Measurements from ENCODE around the gene AGPAT1.

AGPAT1 gene

GRCh38 chr6:32166411-32167061 lies 9.3 kb downstream of the AGPAT1 start:
- Histone ChIP-seq H3K4me1 (ENCODE audit: control insufficient read depth, insufficient read depth, low read length) (no peaks in the 10 kb centered on the region), H3K27me3 (ENCODE audit: control insufficient read depth, insufficient read depth, low read length) (no peaks in the 10 kb centered on the region), H3K36me3 (ENCODE audit: control insufficient read depth, insufficient read depth, low read length) (peaks cover 52% of the 10 kb centered on the region), H3K9ac (ENCODE audit: low read depth, low read length) (no peak overlapping the region), H3K27ac (ENCODE audit: low read depth, low read length) (no peak overlapping the region), H3K4me3 (ENCODE audit: low read depth, low read length) (no peak overlapping the region), H3K9me3 (ENCODE audit: control insufficient read depth, insufficient read depth, low read length) (no peaks in the 10 kb centered on the region)

- no peak within 1 kb of the TSS for H3K4me3 ChIP-seq (ENCODE audit: low read depth, low read length)
- peaks cover 32% of the 10 kb centered on the region for H3K36me3 ChIP-seq (ENCODE audit: control insufficient read depth, insufficient read depth, low read length)
These were observed 11.6 kb downstream of the AGPAT1 start, which contains the start of gene EGFL8 for GRCh38 chr6:32164295-32164694. Gene EGFL8 (plus strand): TSS chr6:32164595. CDS start chr6:32166166, 1,571 bp downstream.

GRCh38 chr6:32163559-32164258 lies 12.2 kb downstream of the AGPAT1 start:
- no peak overlapping the region for H3K4me3 ChIP-seq (ENCODE audit: low read depth, low read length)
- no peaks in the 10 kb centered on the region for H3K27me3 ChIP-seq (ENCODE audit: control insufficient read depth, insufficient read depth, low read length)
- H3K36me3 ChIP-seq (ENCODE audit: control insufficient read depth, insufficient read depth, low read length): peaks cover 28% of the 10 kb centered on the region
- no peaks in the 10 kb centered on the region for H3K9me3 ChIP-seq (ENCODE audit: control insufficient read depth, insufficient read depth, low read length)
- no peak overlapping the region for H3K27ac ChIP-seq (ENCODE audit: low read depth, low read length)
- no peak overlapping the region for H3K9ac ChIP-seq (ENCODE audit: low read depth, low read length)
- H3K4me1 ChIP-seq (ENCODE audit: control insufficient read depth, insufficient read depth, low read length): no peaks in the 10 kb centered on the region

More at GRCh38 chr6:32164295-32164694, 11.6 kb downstream of the AGPAT1 start, which contains the start of gene EGFL8:
- Histone ChIP-seq H3K9me3 (ENCODE audit: control insufficient read depth, insufficient read depth, low read length) (no peaks in the 10 kb centered on the region), H3K4me1 (ENCODE audit: control insufficient read depth, insufficient read depth, low read length) (no peaks in the 10 kb centered on the region), H3K27me3 (ENCODE audit: control insufficient read depth, insufficient read depth, low read length) (no peaks in the 10 kb centered on the region), H3K9ac (ENCODE audit: low read depth, low read length) (no peak within 1 kb of the TSS), H3K27ac (ENCODE audit: low read depth, low read length) (no peak within 1 kb of the TSS)

GRCh38 chr6:32158052-32158451 lies 17.8 kb downstream of the AGPAT1 start:
- H3K9ac ChIP-seq (ENCODE audit: low read depth, low read length): no peak overlapping the region
- H3K4me3 ChIP-seq (ENCODE audit: low read depth, low read length): no peak overlapping the region
- H3K9me3 ChIP-seq (ENCODE audit: control insufficient read depth, insufficient read depth, low read length): no peaks in the 10 kb centered on the region
- H3K36me3 ChIP-seq (ENCODE audit: control insufficient read depth, insufficient read depth, low read length): peaks cover 40% of the 10 kb centered on the region
- H3K27me3 ChIP-seq (ENCODE audit: control insufficient read depth, insufficient read depth, low read length): peaks cover 1% of the 10 kb centered on the region
- peaks cover 2% of the 10 kb centered on the region; the same call in 1 of the 2 replicates for H3K4me1 ChIP-seq (ENCODE audit: control insufficient read depth, insufficient read depth, low read length)
- H3K27ac ChIP-seq (ENCODE audit: low read depth, low read length): no peak overlapping the region

- Histone ChIP-seq H3K4me3 (ENCODE audit: low read depth, low read length) (no peak overlapping the region), H3K27ac (ENCODE audit: low read depth, low read length) (no peak overlapping the region), H3K27me3 (ENCODE audit: control insufficient read depth, insufficient read depth, low read length) (peaks cover 13% of the 10 kb centered on the region), H3K9me3 (ENCODE audit: control insufficient read depth, insufficient read depth, low read length) (no peaks in the 10 kb centered on the region), H3K36me3 (ENCODE audit: control insufficient read depth, insufficient read depth, low read length) (peaks cover 36% of the 10 kb centered on the region), H3K4me1 (ENCODE audit: control insufficient read depth, insufficient read depth, low read length) (peaks cover 13% of the 10 kb centered on the region), H3K9ac (ENCODE audit: low read depth, low read length) (no peak overlapping the region)
These were observed 19.0 kb downstream of the AGPAT1 start for GRCh38 chr6:32156891-32157290.

- H3K36me3 ChIP-seq (ENCODE audit: control insufficient read depth, insufficient read depth, low read length): peaks cover 34% of the 10 kb centered on the region
- H3K9me3 ChIP-seq (ENCODE audit: control insufficient read depth, insufficient read depth, low read length): no peaks in the 10 kb centered on the region
- H3K9ac ChIP-seq (ENCODE audit: low read depth, low read length): peak overlapping the region; percentile 90
- H3K4me3 ChIP-seq (ENCODE audit: low read depth, low read length): peak overlapping the region; percentile 97
- H3K27ac ChIP-seq (ENCODE audit: low read depth, low read length): peak overlapping the region; percentile 94
- H3K27me3 ChIP-seq (ENCODE audit: control insufficient read depth, insufficient read depth, low read length): peaks cover 33% of the 10 kb centered on the region
- H3K4me1 ChIP-seq (ENCODE audit: control insufficient read depth, insufficient read depth, low read length): peaks cover 26% of the 10 kb centered on the region
These were observed 21.2 kb downstream of the AGPAT1 start for GRCh38 chr6:32154514-32155161.

GRCh38 chr6:32153564-32154513 lies 22.0 kb downstream of the AGPAT1 start, which contains the start of gene PPT2:
Gene PPT2 (plus strand): TSS chr6:32154141. CDS start chr6:32154595, 454 bp downstream.
- H3K36me3 ChIP-seq (ENCODE audit: control insufficient read depth, insufficient read depth, low read length): peaks cover 32% of the 10 kb centered on the region
- peaks cover 27% of the 10 kb centered on the region for H3K4me1 ChIP-seq (ENCODE audit: control insufficient read depth, insufficient read depth, low read length)
- peak within 1 kb of the TSS; percentile 90 for H3K9ac ChIP-seq (ENCODE audit: low read depth, low read length)

GRCh38 chr6:32152769-32153563 lies 22.9 kb downstream of the AGPAT1 start:
- Histone ChIP-seq H3K27me3 (ENCODE audit: control insufficient read depth, insufficient read depth, low read length) (peaks cover 41% of the 10 kb centered on the region), H3K4me3 (ENCODE audit: low read depth, low read length) (peak overlapping the region; percentile 97), H3K27ac (ENCODE audit: low read depth, low read length) (peak overlapping the region; percentile 94)

More at GRCh38 chr6:32153564-32154513, 22.0 kb downstream of the AGPAT1 start, which contains the start of gene PPT2:
- peak within 1 kb of the TSS; percentile 97 for H3K4me3 ChIP-seq (ENCODE audit: low read depth, low read length)
- no peaks in the 10 kb centered on the region for H3K9me3 ChIP-seq (ENCODE audit: control insufficient read depth, insufficient read depth, low read length)
- H3K27ac ChIP-seq (ENCODE audit: low read depth, low read length): peak within 1 kb of the TSS; percentile 94
- H3K27me3 ChIP-seq (ENCODE audit: control insufficient read depth, insufficient read depth, low read length): peaks cover 41% of the 10 kb centered on the region

GRCh38 chr6:32151863-32152768 lies 23.8 kb downstream of the AGPAT1 start, which contains the start of gene PRRT1:
Gene PRRT1 (minus strand): TSS chr6:32151939. CDS start chr6:32151827, 112 bp downstream.
- no peak within 1 kb of the TSS for H3K9ac ChIP-seq (ENCODE audit: low read depth, low read length)
- H3K9me3 ChIP-seq (ENCODE audit: control insufficient read depth, insufficient read depth, low read length): no peaks in the 10 kb centered on the region
- peaks cover 27% of the 10 kb centered on the region for H3K4me1 ChIP-seq (ENCODE audit: control insufficient read depth, insufficient read depth, low read length)
- peaks cover 41% of the 10 kb centered on the region for H3K27me3 ChIP-seq (ENCODE audit: control insufficient read depth, insufficient read depth, low read length)
- H3K36me3 ChIP-seq (ENCODE audit: control insufficient read depth, insufficient read depth, low read length): peaks cover 15% of the 10 kb centered on the region
- peak within 1 kb of the TSS; percentile 97 for H3K4me3 ChIP-seq (ENCODE audit: low read depth, low read length)
- peak within 1 kb of the TSS; percentile 94 for H3K27ac ChIP-seq (ENCODE audit: low read depth, low read length)

More at GRCh38 chr6:32152769-32153563, 22.9 kb downstream of the AGPAT1 start:
- H3K4me1 ChIP-seq (ENCODE audit: control insufficient read depth, insufficient read depth, low read length): peaks cover 27% of the 10 kb centered on the region
- H3K36me3 ChIP-seq (ENCODE audit: control insufficient read depth, insufficient read depth, low read length): peaks cover 24% of the 10 kb centered on the region
- H3K9me3 ChIP-seq (ENCODE audit: control insufficient read depth, insufficient read depth, low read length): no peaks in the 10 kb centered on the region
- H3K9ac ChIP-seq (ENCODE audit: low read depth, low read length): peak overlapping the region; percentile 58; the same call in 1 of the 2 replicates

All from HUES48 (cell line).